ENCODE results near the gene KDELR1.

The KDELR1 gene

DNA sequence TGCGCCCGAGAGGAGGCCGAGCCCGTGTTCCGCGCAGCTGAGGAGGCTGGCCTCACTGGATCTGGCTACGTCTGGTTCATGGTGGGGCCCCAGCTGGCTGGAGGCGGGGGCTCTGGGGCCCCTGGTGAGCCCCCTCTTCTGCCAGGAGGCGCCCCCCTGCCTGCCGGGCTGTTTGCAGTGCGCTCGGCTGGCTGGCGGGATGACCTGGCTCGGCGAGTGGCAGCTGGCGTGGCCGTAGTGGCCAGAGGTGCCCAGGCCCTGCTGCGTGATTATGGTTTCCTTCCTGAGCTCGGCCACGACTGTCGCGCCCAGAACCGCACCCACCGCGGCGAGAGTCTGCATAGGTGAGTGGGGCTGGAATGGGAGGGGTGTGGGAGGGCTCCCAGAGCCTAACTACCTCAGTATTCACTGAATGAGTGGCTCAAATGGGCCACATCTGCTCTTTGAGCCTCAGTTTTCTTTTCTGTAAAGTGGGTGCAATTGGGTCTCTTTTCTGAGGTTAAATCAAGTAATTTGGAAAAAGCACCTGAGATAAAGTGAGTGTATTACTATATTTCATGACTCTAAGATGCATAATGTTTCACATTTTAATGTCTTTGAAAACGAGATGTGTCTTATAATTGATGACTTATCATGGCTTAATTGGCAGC, 13.8 kb upstream of the KDELR1 start:
- no peak for DNase-seq (ENCODE audit: low spot score)
- Mint-ChIP-seq H3K4me3 (no peak overlapping the region), H3K9me3 (no peaks in the 10 kb centered on the region), H3K27ac (no peak overlapping the region), H3K4me1 (ENCODE audit: low read depth) (peaks cover 11% of the 10 kb centered on the region), H3K36me3 (ENCODE audit: low read depth) (no peaks in the 10 kb centered on the region), H3K27me3 (ENCODE audit: low read depth) (peaks cover 8% of the 10 kb centered on the region)

DNA sequence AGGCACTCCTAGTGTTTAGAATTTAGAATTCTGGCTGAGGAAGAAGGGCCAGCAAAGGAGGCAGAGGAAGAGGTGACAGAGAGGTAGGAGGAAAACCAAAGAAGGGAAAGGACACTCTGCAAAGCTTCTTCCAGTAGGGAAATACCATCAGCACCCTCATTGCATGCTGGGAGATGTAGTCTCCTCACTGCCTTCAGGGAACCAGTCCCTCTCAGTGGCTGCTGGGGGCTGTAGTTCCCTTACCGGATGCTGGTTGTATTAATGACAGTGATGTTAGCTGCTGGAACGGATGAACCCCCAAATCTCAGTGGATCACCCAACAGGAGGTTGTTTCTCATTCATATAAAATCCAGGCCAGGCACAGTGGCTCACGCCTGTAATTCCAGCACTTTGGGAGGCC, 12.3 kb upstream of the KDELR1 start:
- DNase-seq (ENCODE audit: low spot score), result peak; percentile 30
- Mint-ChIP-seq H3K9me3 (no peaks in the 10 kb centered on the region), H3K36me3 (ENCODE audit: low read depth) (no peaks in the 10 kb centered on the region), H3K27me3 (ENCODE audit: low read depth) (peaks cover 10% of the 10 kb centered on the region), H3K4me1 (ENCODE audit: low read depth) (peaks cover 17% of the 10 kb centered on the region), H3K4me3 (no peak overlapping the region), H3K27ac (no peak overlapping the region)

DNA sequence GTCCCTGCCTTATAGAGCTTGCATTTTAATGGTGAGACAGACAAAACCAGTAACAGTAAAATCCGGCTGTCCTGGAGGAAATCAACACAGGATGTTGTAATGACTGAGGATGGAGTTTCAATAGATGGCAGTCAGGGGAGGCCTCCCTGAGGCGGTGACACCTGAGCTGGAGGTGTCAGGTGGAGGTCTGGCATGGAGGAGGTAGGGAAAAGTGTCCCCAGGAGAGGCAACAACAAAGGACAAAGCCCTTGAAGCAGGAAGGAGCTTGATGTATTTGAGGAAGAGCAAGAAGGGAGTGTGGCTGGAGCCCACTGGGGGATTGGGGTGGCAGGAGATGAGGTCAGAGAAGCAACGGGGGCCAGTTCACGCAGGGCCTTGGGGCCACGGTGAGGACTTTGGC, 9.9 kb upstream of the KDELR1 start:
- no peak overlapping the region for H3K4me3 Mint-ChIP-seq
- peaks cover 20% of the 10 kb centered on the region for H3K27me3 Mint-ChIP-seq (ENCODE audit: low read depth)
- DNase-seq (ENCODE audit: low spot score), result no peak
- H3K9me3 Mint-ChIP-seq, result no peaks in the 10 kb centered on the region
- no peaks in the 10 kb centered on the region for H3K36me3 Mint-ChIP-seq (ENCODE audit: low read depth)
- no peak overlapping the region for H3K27ac Mint-ChIP-seq
- H3K4me1 Mint-ChIP-seq (ENCODE audit: low read depth), result peaks cover 27% of the 10 kb centered on the region

DNA sequence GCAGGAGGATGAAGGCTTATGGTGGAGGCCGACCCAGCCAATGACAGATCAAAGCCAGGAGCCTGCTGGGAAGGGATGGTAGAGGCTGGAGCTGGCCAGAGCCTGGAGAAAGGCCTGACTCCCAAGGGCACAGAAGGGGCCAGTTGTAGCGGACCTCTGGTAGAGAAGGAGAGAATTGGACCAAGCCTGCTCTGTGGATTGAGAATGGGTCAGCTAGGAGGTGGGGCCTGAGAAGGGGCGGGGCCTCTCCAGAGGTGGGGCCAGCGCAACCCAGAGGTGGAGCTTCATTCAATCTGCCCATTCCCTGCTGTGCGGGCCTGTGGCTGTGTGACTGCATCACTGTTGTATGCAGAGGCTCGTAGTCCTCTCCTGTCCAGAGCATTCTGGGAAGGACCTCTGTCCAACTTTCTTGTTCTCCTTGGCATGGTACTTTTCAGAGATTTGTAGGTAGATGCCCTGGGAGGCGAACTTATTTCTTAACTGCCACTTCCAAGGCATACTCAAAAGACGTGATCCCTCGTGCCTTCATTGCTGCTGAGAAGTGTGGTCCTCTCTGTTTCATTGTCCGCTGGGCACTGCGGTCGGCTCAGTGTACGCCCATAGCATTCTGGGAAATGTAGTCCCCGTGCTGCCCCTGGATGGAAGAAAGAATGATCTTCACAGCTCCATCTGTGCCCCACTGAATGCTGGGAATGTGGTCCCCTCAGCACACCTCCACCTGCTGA, 8.8 kb upstream of the KDELR1 start:
- no peaks in the 10 kb centered on the region for H3K36me3 Mint-ChIP-seq (ENCODE audit: low read depth)
- DNase-seq (ENCODE audit: low spot score), result peak; percentile 22
- peaks cover 30% of the 10 kb centered on the region for H3K27me3 Mint-ChIP-seq (ENCODE audit: low read depth)
- H3K27ac Mint-ChIP-seq, result no peak overlapping the region
- H3K4me3 Mint-ChIP-seq, result no peak overlapping the region
- H3K4me1 Mint-ChIP-seq (ENCODE audit: low read depth), result peaks cover 23% of the 10 kb centered on the region
- H3K9me3 Mint-ChIP-seq, result no peaks in the 10 kb centered on the region

DNA sequence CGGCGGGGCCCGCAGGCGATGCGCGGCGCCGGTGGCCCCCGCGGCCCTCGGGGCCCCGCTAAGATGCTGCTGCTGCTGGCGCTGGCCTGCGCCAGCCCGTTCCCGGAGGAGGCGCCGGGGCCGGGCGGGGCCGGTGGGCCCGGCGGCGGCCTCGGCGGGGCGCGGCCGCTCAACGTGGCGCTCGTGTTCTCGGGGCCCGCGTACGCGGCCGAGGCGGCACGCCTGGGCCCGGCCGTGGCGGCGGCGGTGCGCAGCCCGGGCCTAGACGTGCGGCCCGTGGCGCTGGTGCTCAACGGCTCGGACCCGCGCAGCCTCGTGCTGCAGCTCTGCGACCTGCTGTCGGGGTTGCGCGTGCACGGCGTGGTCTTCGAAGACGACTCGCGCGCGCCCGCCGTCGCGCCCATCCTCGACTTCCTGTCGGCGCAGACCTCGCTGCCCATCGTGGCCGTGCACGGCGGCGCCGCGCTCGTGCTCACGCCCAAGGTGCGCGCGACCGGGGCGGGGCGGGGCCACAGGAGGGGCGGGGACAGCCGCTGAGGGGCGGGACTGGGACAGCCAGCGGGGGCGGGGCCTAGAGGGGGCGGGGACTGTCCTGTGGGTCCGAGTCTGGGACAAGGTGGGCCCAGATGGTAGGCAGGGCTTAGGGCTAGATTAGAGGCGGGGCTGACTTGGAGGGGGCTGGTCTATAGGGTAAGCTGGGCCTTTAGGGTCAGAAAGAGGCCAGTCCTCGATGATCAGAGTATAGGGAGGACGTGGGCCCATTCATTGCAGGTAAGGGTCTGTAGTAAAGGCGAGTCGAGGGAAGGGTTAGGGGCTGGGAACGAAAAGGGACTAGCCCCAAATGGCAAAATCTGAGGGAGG, 7.3 kb upstream of the KDELR1 start:
- H3K9me3 Mint-ChIP-seq, result no peaks in the 10 kb centered on the region
- H3K4me1 Mint-ChIP-seq (ENCODE audit: low read depth), result peaks cover 22% of the 10 kb centered on the region
- peaks cover 42% of the 10 kb centered on the region for H3K27me3 Mint-ChIP-seq (ENCODE audit: low read depth)
- H3K27ac Mint-ChIP-seq, result peak overlapping the region; percentile 38
- no peaks in the 10 kb centered on the region for H3K36me3 Mint-ChIP-seq (ENCODE audit: low read depth)
- H3K4me3 Mint-ChIP-seq, result peak overlapping the region; percentile 44
- DNase-seq (ENCODE audit: low spot score), result peak; percentile 87

DNA sequence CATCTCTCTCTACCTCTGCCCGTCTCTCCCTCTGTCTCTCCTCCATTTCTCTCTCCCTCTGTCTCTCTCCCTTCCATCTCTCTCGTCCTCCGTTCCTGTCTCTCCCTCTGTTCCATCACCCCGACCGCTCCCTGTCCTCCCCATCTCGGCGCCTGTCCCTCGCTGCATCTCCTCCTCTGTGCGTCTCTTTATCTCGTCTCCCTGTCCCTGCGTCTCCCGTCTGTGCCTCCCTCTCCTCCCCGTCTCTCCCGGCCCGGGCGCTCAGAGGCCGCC, 6.7 kb upstream of the KDELR1 start:
- peaks cover 19% of the 10 kb centered on the region for H3K4me1 Mint-ChIP-seq (ENCODE audit: low read depth)
- DNase-seq (ENCODE audit: low spot score), result no peak
- H3K9me3 Mint-ChIP-seq, result no peaks in the 10 kb centered on the region
- H3K27ac Mint-ChIP-seq, result peak overlapping the region; percentile 87
- H3K4me3 Mint-ChIP-seq, result peak overlapping the region; percentile 88
- H3K36me3 Mint-ChIP-seq (ENCODE audit: low read depth), result no peaks in the 10 kb centered on the region
- peaks cover 47% of the 10 kb centered on the region for H3K27me3 Mint-ChIP-seq (ENCODE audit: low read depth)

DNA sequence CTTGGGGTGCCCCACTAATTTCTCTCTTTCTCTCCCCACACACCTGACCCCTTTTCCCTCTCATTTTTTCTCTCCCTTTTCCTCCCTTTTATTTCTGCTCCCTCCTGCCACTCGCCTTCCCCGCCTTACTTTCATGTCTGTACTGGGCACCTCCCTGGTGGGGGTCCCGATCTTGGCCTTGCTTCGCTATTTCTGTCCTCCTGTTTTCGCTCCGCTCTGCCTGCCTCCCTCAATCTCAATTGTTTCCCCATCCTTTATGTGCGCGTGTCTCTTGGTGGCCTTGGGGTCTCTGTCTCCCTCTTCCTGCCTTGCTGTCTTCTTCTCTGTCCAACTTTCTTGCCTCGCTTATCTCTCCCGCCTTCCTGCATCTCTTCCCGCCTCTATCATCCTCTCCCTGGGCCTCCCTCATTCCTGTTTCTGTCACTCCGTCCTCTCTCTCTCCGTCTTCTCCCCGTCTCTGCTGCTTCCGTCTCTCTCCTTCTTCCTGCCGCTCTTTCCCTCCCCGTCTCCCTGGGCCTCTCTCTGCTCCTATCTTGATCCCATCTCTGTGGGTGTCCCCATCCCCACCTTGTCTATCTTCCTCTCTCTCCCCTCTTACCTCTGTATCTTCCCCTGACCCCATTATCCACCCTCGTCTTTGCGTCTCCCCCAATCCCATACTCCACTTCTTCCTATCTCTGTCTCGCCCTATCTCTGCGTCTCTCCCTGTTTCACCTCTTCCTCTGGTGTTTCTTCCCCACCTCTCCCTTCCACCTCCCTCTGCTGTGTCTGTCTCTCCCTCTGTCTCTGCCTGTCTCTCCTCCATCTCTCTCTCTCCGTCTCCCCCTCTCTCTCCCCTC, 6.1 kb upstream of the KDELR1 start:
- Mint-ChIP-seq H3K36me3 (ENCODE audit: low read depth) (no peaks in the 10 kb centered on the region), H3K4me1 (ENCODE audit: low read depth) (peaks cover 19% of the 10 kb centered on the region), H3K4me3 (peak overlapping the region; percentile 88), H3K27me3 (ENCODE audit: low read depth) (peaks cover 53% of the 10 kb centered on the region), H3K27ac (peak overlapping the region; percentile 87), H3K9me3 (no peaks in the 10 kb centered on the region)
- no peak for DNase-seq (ENCODE audit: low spot score)

DNA sequence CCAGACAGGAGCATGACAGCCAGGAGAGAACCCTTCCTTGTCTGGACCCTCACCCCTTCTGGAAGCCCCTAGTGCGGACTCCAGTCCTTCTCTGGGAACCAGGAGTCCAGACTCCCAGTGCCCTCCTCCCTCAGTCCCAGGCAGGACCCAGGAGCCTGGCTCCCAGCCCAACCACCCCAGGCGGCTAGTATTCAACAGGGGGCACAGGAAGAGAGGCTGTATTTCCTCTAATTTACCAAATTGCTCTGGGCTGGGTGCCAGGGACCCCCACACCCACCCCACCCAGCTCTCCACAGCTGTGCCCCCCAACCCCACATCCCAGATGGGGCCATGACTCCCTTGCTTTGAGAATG, 5.4 kb upstream of the KDELR1 start:
- no peak overlapping the region for H3K4me3 Mint-ChIP-seq
- DNase-seq (ENCODE audit: low spot score), result no peak
- no peaks in the 10 kb centered on the region for H3K9me3 Mint-ChIP-seq
- no peak overlapping the region for H3K27ac Mint-ChIP-seq
- H3K36me3 Mint-ChIP-seq (ENCODE audit: low read depth), result no peaks in the 10 kb centered on the region
- H3K4me1 Mint-ChIP-seq (ENCODE audit: low read depth), result peaks cover 19% of the 10 kb centered on the region
- peaks cover 55% of the 10 kb centered on the region for H3K27me3 Mint-ChIP-seq (ENCODE audit: low read depth)

DNA sequence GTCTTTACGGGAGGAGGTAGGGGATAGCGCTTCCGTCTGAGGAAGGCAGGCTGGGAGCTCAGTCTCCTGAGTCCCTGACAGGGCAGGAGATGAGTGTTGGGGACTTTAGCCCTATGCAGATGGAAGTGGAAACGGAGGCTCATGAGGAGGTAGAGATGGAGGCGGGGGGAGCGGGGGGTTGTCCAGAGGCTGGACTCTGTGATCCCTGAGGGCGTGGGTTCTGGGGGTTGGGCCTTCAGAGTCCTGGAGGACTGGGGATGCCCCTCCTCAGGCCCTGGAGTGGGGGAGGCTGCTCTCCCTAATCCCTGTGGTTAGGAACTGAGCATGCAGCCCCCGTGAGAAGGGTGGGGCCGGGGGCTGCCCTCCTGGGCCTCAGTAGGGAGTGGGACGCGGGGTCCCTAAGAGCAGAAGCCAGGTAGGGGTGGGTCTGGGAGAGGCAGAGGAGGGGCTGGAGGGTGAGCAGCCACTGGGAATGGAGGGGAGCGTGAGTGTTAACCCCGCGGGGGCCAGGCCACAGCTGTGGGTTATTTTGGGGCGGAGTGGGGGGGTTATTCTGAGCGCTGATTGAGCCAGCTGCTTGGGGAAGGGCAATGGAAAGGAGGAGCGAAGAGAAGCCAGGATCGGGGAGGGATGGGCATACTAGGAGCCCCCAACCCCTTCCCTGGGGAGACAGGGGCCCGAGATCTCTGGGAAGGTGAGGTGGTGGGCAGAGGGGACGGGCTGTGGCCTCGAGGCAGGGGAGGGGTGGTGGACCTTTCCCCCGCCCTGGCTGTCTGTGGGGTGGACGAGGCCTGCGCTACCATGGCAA, 4.9 kb upstream of the KDELR1 start:
- H3K27ac Mint-ChIP-seq, result no peak overlapping the region

DNA sequence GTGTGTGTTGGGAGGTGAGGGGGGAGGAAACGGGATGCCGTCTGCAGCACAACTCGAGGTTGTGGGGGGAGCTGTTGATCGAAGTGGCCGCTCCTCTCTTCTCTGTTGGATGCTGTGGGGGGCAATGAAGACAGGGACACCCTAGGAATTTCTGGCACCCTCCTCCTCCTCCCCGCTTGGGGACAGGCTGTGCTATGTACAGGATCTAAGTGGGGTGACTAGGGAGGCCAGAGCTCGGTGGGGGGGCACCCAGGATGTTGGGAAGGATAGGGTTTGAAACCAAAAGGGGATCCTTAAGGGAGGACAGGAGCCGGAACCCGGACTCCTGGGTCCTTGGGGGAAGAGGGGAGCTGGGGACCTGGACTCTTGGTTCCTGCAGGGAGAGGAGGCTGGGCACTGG, 4.1 kb upstream of the KDELR1 start:
- Mint-ChIP-seq H3K9me3 (no peaks in the 10 kb centered on the region), H3K4me3 (no peak overlapping the region), H3K27ac (no peak overlapping the region), H3K4me1 (ENCODE audit: low read depth) (peaks cover 22% of the 10 kb centered on the region), H3K36me3 (ENCODE audit: low read depth) (no peaks in the 10 kb centered on the region), H3K27me3 (ENCODE audit: low read depth) (peaks cover 59% of the 10 kb centered on the region)
- no peak for DNase-seq (ENCODE audit: low spot score)

More for the DNA sequence above, 4.9 kb upstream of the KDELR1 start:
- H3K4me1 Mint-ChIP-seq (ENCODE audit: low read depth), result peaks cover 22% of the 10 kb centered on the region
- H3K4me3 Mint-ChIP-seq, result peak overlapping the region; percentile 27
- H3K27me3 Mint-ChIP-seq (ENCODE audit: low read depth), result peaks cover 59% of the 10 kb centered on the region
- no peak for DNase-seq (ENCODE audit: low spot score)
- H3K36me3 Mint-ChIP-seq (ENCODE audit: low read depth), result no peaks in the 10 kb centered on the region
- no peaks in the 10 kb centered on the region for H3K9me3 Mint-ChIP-seq

DNA sequence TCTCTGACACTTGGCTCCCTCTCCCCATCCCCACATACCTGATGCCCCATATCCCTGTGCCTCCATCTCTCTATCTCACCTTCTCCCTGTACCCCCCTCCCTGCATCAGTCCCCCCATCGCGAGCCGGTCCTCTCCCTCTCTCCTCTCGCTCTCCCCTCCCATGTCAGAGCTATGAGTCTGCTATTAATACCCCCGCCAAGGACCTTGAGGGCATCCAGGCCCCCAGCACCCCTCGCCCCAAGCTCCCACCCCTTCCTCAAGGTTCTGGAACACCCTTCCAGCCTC, 3.8 kb upstream of the KDELR1 start:
- Mint-ChIP-seq H3K4me3 (no peak overlapping the region), H3K4me1 (ENCODE audit: low read depth) (peaks cover 22% of the 10 kb centered on the region), H3K27ac (no peak overlapping the region)

DNA sequence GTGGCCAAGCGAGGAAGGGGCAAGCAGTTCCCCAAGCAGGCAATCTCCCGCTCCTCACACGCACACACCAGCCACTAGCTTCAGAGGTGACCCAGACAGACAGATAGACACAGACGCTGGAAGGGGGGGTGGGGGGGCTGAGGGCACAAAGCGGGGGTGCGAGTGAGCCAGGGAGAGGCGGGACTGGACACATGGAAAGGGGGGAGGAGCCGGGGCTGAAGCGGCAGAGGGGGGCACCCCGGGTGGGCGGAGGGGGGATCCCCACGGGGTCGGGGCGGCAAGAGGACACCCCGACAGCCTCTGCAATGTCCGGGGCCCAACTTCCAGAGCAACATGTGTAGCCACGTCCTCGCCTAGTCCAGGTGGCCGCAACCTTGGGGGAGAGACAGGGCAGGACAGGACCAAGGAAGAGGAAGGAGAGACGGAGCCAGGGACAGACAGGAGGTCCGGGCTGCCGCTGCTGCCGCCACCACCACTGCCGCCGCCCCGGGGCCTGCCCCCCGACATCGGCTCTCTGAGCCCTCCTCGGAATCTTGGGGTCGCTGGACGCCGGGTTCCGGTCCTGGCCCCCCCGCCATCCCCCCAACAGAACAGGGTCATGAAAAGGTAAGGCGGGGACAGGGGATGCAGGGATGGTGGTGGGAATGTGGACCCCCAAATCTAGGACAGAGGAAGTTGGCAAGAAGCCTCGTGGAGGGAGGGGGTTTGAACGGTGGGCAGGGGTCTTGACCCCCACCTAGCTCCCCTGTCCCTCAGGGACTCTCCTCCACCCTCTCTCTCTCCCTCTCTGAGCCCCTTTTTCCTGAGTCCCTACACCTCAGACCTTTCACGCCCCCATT, 3.2 kb upstream of the KDELR1 start:
- H3K27ac Mint-ChIP-seq, result no peak overlapping the region
- no peak for DNase-seq (ENCODE audit: low spot score)
- H3K27me3 Mint-ChIP-seq (ENCODE audit: low read depth), result peaks cover 59% of the 10 kb centered on the region
- H3K4me3 Mint-ChIP-seq, result no peak overlapping the region
- H3K9me3 Mint-ChIP-seq, result no peaks in the 10 kb centered on the region
- H3K36me3 Mint-ChIP-seq (ENCODE audit: low read depth), result no peaks in the 10 kb centered on the region
- H3K4me1 Mint-ChIP-seq (ENCODE audit: low read depth), result peaks cover 21% of the 10 kb centered on the region

More for the DNA sequence above, 3.8 kb upstream of the KDELR1 start:
- DNase-seq (ENCODE audit: low spot score), result no peak
- Mint-ChIP-seq H3K36me3 (ENCODE audit: low read depth) (no peaks in the 10 kb centered on the region), H3K27me3 (ENCODE audit: low read depth) (peaks cover 59% of the 10 kb centered on the region), H3K9me3 (no peaks in the 10 kb centered on the region)

All from T-helper 2 cell treated with Interferon-gamma antibody and Interleukin-4, amounts not matched to agents 5 μg/mL and 100 μg/mL, for 36 hours (primary cell).